ENCODE results near the gene SLC1A1. TPM values are rescaled to one million over a fixed set of nuclear protein-coding genes. Genes with fewer than 3 reads are reported as not detected.

SLC1A1 gene
- total and polyA plus RNA-seq, 4 donors = 0.33 to 86.0 (median 33.2) TPM

DNA sequence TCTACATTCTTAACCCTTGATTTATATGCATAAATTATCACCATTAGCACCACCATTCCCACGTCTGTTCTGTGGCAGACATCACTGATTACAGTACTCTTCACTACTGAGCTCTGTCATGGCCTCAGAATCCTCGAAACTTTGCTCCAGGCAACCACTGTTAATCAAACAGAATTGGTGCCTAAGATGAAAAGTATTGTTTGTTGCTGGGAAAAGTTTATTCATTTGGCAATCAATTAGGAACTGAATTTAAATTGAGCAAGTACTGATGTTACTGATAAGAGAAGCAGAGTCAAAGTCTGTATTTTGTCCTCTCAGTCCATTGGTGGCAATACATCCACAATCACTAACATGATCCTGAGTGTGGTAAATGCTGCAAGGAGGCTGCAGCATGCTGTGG lies 12.8 kb downstream of the SLC1A1 start (continued):
- TF ChIP-seq HNF4A (conservative IDR thresholded peaks at IDR 0.05) (peak; percentile 96 to 98), GABPA (IDR thresholded peaks at IDR 0.05 in 1 of 2, conservative IDR thresholded peaks at IDR 0.05 in 1 of 2) (peak in 1 of 2 donors; percentile 43)
- TF ChIP-seq, protein P1, sequence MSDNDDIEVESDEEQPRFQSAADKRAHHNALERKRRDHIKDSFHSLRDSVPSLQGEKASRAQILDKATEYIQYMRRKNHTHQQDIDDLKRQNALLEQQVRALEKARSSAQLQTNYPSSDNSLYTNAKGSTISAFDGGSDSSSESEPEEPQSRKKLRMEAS (IDR thresholded peaks at IDR 0.05) = peak; percentile 94

DNA sequence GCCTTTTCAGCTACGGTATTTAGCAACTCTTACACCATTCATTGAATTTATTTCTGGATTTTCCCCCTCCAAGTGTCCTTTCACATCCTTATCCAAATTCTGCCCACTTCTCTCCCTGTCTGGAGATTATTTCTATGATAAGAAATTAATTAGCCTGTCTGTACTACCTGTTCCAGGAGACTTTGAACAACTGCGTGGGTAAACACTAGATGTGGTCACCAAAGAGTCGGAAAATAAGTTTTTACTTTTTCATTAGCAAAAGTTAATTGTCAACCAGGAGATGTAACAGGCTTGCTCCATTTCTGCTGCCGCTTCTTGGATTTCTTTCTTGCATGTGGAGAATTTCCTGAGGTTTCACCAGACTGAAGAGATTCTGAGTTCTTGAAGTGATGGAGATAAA lies 14.0 kb downstream of the SLC1A1 start:
- Histone ChIP-seq H3K4me1 (ENCODE audit: control insufficient read depth in 4 of 4, insufficient read depth in 4 of 4, low read length in 3 of 4) (peaks cover 15 to 74% (median 63%) of the 10 kb centered on the region in 4 donors), H3K27me3 (ENCODE audit: control insufficient read depth in 4 of 4, insufficient read depth in 4 of 4, low read length in 3 of 4) (no peaks in the 10 kb centered on the region), H3K36me3 (ENCODE audit: control insufficient read depth in 4 of 4, insufficient read depth in 3 of 4, low read depth in 1 of 4, low read length in 3 of 4) (peaks cover 0 to 4% (median under 1%) of the 10 kb centered on the region in 4 donors), H3K4me3 (ENCODE audit: low read depth in 1 of 3, low read length in 3 of 3) (no peak overlapping the region), H3K9me3 (ENCODE audit: control insufficient read depth in 4 of 4, low read length in 3 of 4) (no peaks in the 10 kb centered on the region), H3K27ac (ENCODE audit: low read depth in 1 of 2, low read length in 2 of 2) (peak overlapping the region; percentile 44 to 60), H3K9ac (ENCODE audit: low read depth in 1 of 2, low read length in 2 of 2) (peak overlapping the region in 1 of 2 donors; percentile 54)
- DNase-seq (ENCODE audit: low spot score) = no peak
- WGBS = 42% methylated on average over 4 of the region's 4 CpGs
- no peak for TF ChIP-seq GABPA (IDR thresholded peaks at IDR 0.05 in 1 of 2, conservative IDR thresholded peaks at IDR 0.05 in 1 of 2)
- TF ChIP-seq, protein P1 (IDR thresholded peaks at IDR 0.05) = no peak
- TF ChIP-seq SP1 (IDR thresholded peaks at IDR 0.05) = peak; percentile 41
- TF ChIP-seq, protein P2, sequence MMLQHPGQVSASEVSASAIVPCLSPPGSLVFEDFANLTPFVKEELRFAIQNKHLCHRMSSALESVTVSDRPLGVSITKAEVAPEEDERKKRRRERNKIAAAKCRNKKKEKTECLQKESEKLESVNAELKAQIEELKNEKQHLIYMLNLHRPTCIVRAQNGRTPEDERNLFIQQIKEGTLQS (IDR thresholded peaks at IDR 0.05) = no peak
- peak in 1 of 2 donors; percentile 36 for TF ChIP-seq EGR1 (IDR thresholded peaks at IDR 0.05; ENCODE audit: low read depth in 2 of 2)
- TF ChIP-seq, protein P3, sequence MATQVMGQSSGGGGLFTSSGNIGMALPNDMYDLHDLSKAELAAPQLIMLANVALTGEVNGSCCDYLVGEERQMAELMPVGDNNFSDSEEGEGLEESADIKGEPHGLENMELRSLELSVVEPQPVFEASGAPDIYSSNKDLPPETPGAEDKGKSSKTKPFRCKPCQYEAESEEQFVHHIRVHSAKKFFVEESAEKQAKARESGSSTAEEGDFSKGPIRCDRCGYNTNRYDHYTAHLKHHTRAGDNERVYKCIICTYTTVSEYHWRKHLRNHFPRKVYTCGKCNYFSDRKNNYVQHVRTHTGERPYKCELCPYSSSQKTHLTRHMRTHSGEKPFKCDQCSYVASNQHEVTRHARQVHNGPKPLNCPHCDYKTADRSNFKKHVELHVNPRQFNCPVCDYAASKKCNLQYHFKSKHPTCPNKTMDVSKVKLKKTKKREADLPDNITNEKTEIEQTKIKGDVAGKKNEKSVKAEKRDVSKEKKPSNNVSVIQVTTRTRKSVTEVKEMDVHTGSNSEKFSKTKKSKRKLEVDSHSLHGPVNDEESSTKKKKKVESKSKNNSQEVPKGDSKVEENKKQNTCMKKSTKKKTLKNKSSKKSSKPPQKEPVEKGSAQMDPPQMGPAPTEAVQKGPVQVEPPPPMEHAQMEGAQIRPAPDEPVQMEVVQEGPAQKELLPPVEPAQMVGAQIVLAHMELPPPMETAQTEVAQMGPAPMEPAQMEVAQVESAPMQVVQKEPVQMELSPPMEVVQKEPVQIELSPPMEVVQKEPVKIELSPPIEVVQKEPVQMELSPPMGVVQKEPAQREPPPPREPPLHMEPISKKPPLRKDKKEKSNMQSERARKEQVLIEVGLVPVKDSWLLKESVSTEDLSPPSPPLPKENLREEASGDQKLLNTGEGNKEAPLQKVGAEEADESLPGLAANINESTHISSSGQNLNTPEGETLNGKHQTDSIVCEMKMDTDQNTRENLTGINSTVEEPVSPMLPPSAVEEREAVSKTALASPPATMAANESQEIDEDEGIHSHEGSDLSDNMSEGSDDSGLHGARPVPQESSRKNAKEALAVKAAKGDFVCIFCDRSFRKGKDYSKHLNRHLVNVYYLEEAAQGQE (IDR thresholded peaks at IDR 0.05) = no peak
- TF ChIP-seq RXRA (IDR thresholded peaks at IDR 0.05) = peak; percentile 35 to 60
- TF ChIP-seq, protein P4, sequence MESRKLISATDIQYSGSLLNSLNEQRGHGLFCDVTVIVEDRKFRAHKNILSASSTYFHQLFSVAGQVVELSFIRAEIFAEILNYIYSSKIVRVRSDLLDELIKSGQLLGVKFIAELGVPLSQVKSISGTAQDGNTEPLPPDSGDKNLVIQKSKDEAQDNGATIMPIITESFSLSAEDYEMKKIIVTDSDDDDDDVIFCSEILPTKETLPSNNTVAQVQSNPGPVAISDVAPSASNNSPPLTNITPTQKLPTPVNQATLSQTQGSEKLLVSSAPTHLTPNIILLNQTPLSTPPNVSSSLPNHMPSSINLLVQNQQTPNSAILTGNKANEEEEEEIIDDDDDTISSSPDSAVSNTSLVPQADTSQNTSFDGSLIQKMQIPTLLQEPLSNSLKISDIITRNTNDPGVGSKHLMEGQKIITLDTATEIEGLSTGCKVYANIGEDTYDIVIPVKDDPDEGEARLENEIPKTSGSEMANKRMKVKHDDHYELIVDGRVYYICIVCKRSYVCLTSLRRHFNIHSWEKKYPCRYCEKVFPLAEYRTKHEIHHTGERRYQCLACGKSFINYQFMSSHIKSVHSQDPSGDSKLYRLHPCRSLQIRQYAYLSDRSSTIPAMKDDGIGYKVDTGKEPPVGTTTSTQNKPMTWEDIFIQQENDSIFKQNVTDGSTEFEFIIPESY (IDR thresholded peaks at IDR 0.05) = peak; percentile 17
- TF ChIP-seq FOXA2 (IDR thresholded peaks at IDR 0.05) = peak; percentile 47
- no peak for TF ChIP-seq FOXA1 (IDR thresholded peaks at IDR 0.05)
- no peak for TF ChIP-seq NR2F2 (IDR thresholded peaks at IDR 0.05)
- peak in 1 of 2 donors; percentile 15 for TF ChIP-seq JUND (IDR thresholded peaks at IDR 0.05)
- TF ChIP-seq HNF4G (IDR thresholded peaks at IDR 0.05) = no peak
- peak; percentile 33 for TF ChIP-seq YY1 (IDR thresholded peaks at IDR 0.05)
- TF ChIP-seq, protein P5, sequence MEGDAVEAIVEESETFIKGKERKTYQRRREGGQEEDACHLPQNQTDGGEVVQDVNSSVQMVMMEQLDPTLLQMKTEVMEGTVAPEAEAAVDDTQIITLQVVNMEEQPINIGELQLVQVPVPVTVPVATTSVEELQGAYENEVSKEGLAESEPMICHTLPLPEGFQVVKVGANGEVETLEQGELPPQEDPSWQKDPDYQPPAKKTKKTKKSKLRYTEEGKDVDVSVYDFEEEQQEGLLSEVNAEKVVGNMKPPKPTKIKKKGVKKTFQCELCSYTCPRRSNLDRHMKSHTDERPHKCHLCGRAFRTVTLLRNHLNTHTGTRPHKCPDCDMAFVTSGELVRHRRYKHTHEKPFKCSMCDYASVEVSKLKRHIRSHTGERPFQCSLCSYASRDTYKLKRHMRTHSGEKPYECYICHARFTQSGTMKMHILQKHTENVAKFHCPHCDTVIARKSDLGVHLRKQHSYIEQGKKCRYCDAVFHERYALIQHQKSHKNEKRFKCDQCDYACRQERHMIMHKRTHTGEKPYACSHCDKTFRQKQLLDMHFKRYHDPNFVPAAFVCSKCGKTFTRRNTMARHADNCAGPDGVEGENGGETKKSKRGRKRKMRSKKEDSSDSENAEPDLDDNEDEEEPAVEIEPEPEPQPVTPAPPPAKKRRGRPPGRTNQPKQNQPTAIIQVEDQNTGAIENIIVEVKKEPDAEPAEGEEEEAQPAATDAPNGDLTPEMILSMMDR (IDR thresholded peaks at IDR 0.05; ENCODE audit: low read depth, low read length, missing input control) = no peak
- no peak for TF ChIP-seq TAF1 (conservative IDR thresholded peaks at IDR 0.05)
- peak in 1 of 2 donors; percentile 10 for TF ChIP-seq RAD21 (IDR thresholded peaks at IDR 0.05)
- peak; percentile 63 to 72 for TF ChIP-seq HNF4A (conservative IDR thresholded peaks at IDR 0.05)
